ENCODE measurements around the gene EOLA1.
A peak's percentile ranks its signal among the peaks of the same experiment; 100 is the strongest.
"Not testable (repeated sequence)": the region's sequence is repeated elsewhere in the genome, so short reads cannot be mapped to it uniquely, and the experiment has no call there.

EOLA1 gene

DNA sequence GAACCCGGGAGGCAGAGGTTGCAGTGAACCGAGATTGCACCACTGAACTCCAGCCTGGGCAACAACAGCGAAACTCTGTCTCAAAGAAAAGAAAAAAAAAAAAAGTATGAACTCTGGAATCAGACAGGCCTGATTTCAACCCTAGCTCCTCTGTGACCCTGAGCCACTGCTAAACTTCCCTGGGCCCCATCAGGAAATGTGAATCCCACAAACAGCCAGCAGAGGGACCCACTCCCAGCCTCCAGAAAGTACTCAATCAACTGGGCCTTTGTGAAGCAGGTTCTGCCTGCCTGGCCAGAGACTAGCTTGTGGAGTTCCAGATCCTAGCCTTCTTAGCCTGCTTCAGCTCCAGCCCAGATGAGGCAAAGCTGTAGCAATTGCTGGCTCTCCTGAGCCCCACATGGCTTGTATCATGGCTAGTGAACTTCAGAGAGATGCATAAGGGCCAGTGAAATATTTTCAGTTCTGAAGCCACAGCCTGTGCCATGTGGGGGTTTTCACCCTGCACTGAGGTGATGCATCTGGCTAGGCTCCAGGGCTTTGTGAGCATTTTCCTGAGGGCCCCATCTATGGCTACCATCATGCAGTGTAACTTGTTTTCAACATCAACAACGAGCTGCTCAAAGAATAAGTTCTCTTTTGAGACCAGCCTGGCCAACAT is 28.5 kb upstream of the EOLA1 start:
- in situ Hi-C loops (cut with HindIII; ENCODE audit: low sequenced_read_pairs) = no loop called here
- TF ChIP-seq, protein P1, sequence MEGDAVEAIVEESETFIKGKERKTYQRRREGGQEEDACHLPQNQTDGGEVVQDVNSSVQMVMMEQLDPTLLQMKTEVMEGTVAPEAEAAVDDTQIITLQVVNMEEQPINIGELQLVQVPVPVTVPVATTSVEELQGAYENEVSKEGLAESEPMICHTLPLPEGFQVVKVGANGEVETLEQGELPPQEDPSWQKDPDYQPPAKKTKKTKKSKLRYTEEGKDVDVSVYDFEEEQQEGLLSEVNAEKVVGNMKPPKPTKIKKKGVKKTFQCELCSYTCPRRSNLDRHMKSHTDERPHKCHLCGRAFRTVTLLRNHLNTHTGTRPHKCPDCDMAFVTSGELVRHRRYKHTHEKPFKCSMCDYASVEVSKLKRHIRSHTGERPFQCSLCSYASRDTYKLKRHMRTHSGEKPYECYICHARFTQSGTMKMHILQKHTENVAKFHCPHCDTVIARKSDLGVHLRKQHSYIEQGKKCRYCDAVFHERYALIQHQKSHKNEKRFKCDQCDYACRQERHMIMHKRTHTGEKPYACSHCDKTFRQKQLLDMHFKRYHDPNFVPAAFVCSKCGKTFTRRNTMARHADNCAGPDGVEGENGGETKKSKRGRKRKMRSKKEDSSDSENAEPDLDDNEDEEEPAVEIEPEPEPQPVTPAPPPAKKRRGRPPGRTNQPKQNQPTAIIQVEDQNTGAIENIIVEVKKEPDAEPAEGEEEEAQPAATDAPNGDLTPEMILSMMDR (IDR thresholded peaks at IDR 0.05; ENCODE audit: low read depth, low read length) = peak; percentile 68
- no peak overlapping the region for H3K4me3 ChIP-seq (ENCODE audit: low read depth, low read length)
- DNase-seq (ENCODE audit: low read depth, low spot score) = peak; percentile 37

DNA sequence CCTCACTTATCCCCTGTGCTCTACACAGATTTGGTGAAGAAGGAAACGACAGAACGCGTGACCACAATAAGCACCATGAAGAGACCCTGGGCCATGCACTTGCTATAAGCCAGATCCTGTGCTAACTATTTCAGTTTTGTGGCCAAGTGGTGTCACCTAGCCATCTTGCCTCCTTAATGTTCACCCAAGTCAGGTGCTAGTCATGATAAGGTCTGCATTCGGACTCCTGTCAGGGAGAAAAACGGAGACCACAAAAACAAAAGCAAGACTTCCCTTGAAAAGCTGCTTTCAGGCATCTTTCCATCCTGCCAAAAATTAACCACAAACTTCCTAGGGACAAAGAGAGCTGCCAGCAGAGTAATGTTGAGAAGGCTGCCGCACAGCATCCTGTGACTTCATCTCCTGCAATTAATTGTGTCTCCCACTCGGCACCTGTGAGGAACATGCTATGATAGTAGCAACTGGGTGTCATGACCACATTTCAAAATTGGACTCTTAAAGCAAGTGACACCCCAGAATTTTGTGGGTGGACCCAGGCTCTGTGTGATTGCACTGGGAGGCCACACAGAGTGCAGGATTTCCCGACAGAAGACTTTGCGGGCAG is 26.9 kb upstream of the EOLA1 start:
- DNase-seq (ENCODE audit: low read depth, low spot score) = peak; percentile 65

GRCh38 chrX:149515954-149516602 is 24.7 kb upstream of the EOLA1 start:
- no peak overlapping the region for H3K4me3 ChIP-seq (ENCODE audit: low read depth, low read length)
- DNase-seq (ENCODE audit: low read depth, low spot score) = no peak
- in situ Hi-C loops (cut with HindIII; ENCODE audit: low sequenced_read_pairs) = no loop called here
- TF ChIP-seq, protein P1 (IDR thresholded peaks at IDR 0.05; ENCODE audit: low read depth, low read length) = no peak

More for the DNA sequence above, 26.9 kb upstream of the EOLA1 start:
- TF ChIP-seq, protein P1 (IDR thresholded peaks at IDR 0.05; ENCODE audit: low read depth, low read length) = no peak
- in situ Hi-C loops (cut with HindIII; ENCODE audit: low sequenced_read_pairs) = no loop called here
- no peak overlapping the region for H3K4me3 ChIP-seq (ENCODE audit: low read depth, low read length)

DNA sequence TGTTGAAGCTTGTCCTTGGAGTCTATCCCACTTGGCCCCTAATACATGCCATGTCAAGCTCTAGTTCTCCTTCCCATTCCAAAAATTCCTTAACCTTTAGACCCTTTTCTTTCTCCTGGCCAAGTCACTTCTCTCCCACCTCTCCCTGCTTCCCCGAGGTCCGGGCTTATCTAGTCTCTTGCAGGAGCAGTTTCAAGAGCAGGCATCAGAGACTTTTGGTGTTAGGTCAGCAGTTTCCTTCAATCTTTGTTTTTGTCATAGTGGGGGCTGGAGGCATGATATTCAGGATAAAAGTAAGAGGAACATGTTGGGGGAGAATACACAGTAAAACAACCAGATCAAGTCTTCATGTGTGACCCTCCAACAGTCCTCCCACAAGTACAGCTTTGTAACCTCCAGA is 24.2 kb upstream of the EOLA1 start:
- in situ Hi-C loops (cut with HindIII; ENCODE audit: low sequenced_read_pairs) = no loop called here

DNA sequence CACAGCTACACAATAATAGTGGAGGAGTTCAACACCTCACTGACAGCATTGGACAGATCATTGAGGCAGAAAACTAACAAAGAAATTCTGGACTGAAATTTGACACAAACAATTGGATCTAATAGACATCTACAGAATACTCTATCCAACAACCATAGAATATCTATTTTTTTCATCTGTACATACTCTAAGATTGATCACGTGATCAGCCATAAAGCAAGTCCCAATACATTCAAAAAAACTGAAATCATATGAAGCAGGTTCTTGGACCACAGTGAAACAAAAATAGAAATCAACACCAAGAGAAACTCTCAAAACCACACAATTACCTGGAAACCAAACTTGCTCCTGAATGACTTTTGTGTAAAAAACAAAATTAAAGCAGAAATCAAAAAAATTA is 23.5 kb upstream of the EOLA1 start:
- in situ Hi-C loops (cut with HindIII; ENCODE audit: low sequenced_read_pairs) = no loop called here
- no peak for DNase-seq (ENCODE audit: low read depth, low spot score)
- no peak overlapping the region for H3K4me3 ChIP-seq (ENCODE audit: low read depth, low read length)
- TF ChIP-seq, protein P1 (IDR thresholded peaks at IDR 0.05; ENCODE audit: low read depth, low read length) = no peak

More for the DNA sequence above, 24.2 kb upstream of the EOLA1 start:
- TF ChIP-seq, protein P1 (IDR thresholded peaks at IDR 0.05; ENCODE audit: low read depth, low read length) = no peak
- DNase-seq (ENCODE audit: low read depth, low spot score) = no peak
- no peak overlapping the region for H3K4me3 ChIP-seq (ENCODE audit: low read depth, low read length)

- TF ChIP-seq, protein P1 (IDR thresholded peaks at IDR 0.05; ENCODE audit: low read depth, low read length) = no peak
Measured at GRCh38 chrX:149518236-149518635, 22.6 kb upstream of the EOLA1 start.

GRCh38 chrX:149520636-149521277 is 20.1 kb upstream of the EOLA1 start:
- in situ Hi-C loops (cut with HindIII; ENCODE audit: low sequenced_read_pairs); DNase-seq (ENCODE audit: low read depth, low spot score); H3K4me3 ChIP-seq (ENCODE audit: low read depth, low read length): not testable (repeated sequence)

More at GRCh38 chrX:149518236-149518635, 22.6 kb upstream of the EOLA1 start:
- no peak overlapping the region for H3K4me3 ChIP-seq (ENCODE audit: low read depth, low read length)
- no peak for DNase-seq (ENCODE audit: low read depth, low spot score)
- in situ Hi-C loops (cut with HindIII; ENCODE audit: low sequenced_read_pairs) = no loop called here
